ENCODE results near the gene FGF12.

Gene FGF12

GRCh38 chr3:192220915-192221314 lies 506.4 kb downstream of the FGF12 start:
- DNase-seq (ENCODE audit: low read depth), result no peak
- no peak for TF ChIP-seq CTCF (conservative IDR thresholded peaks at IDR 0.05; ENCODE audit: low read length)
- H3K4me3 ChIP-seq (ENCODE audit: low read length), result no peak overlapping the region

GRCh38 chr3:192219926-192220325 lies 507.4 kb downstream of the FGF12 start:
- TF ChIP-seq CTCF (conservative IDR thresholded peaks at IDR 0.05; ENCODE audit: low read length), result no peak
- no peak overlapping the region for H3K4me3 ChIP-seq (ENCODE audit: low read length)
- DNase-seq (ENCODE audit: low read depth), result no peak

- no peak for DNase-seq (ENCODE audit: low read depth)
- no peak overlapping the region for H3K4me3 ChIP-seq (ENCODE audit: low read length)
- TF ChIP-seq CTCF (conservative IDR thresholded peaks at IDR 0.05; ENCODE audit: low read length), result no peak
Observed at GRCh38 chr3:192216067-192216466, 511.3 kb downstream of the FGF12 start.

- no peak for DNase-seq (ENCODE audit: low read depth)
- no peak for TF ChIP-seq CTCF (conservative IDR thresholded peaks at IDR 0.05; ENCODE audit: low read length)
- no peak overlapping the region for H3K4me3 ChIP-seq (ENCODE audit: low read length)
Observed at GRCh38 chr3:192212979-192213378, 514.4 kb downstream of the FGF12 start.

GRCh38 chr3:192212335-192212734 lies 515.0 kb downstream of the FGF12 start:
- no peak for DNase-seq (ENCODE audit: low read depth)
- no peak for TF ChIP-seq CTCF (conservative IDR thresholded peaks at IDR 0.05; ENCODE audit: low read length)
- H3K4me3 ChIP-seq (ENCODE audit: low read length), result no peak overlapping the region

- H3K4me3 ChIP-seq (ENCODE audit: low read length), result no peak overlapping the region
- DNase-seq (ENCODE audit: low read depth), result no peak
- TF ChIP-seq CTCF (conservative IDR thresholded peaks at IDR 0.05; ENCODE audit: low read length), result no peak
Observed at GRCh38 chr3:192207651-192208050, 519.7 kb downstream of the FGF12 start.

- DNase-seq (ENCODE audit: low read depth), result no peak
- TF ChIP-seq CTCF (conservative IDR thresholded peaks at IDR 0.05; ENCODE audit: low read length), result no peak
- no peak overlapping the region for H3K4me3 ChIP-seq (ENCODE audit: low read length)
Observed at GRCh38 chr3:192207239-192207638, 520.1 kb downstream of the FGF12 start.
